ENCODE results near the gene NFATC3. TPM values are rescaled to one million over a fixed set of nuclear protein-coding genes. Genes with fewer than 3 reads are reported as not detected.

The NFATC3 gene
- total RNA-seq = 31.8 and 37.1 TPM in 2 replicates

DNA sequence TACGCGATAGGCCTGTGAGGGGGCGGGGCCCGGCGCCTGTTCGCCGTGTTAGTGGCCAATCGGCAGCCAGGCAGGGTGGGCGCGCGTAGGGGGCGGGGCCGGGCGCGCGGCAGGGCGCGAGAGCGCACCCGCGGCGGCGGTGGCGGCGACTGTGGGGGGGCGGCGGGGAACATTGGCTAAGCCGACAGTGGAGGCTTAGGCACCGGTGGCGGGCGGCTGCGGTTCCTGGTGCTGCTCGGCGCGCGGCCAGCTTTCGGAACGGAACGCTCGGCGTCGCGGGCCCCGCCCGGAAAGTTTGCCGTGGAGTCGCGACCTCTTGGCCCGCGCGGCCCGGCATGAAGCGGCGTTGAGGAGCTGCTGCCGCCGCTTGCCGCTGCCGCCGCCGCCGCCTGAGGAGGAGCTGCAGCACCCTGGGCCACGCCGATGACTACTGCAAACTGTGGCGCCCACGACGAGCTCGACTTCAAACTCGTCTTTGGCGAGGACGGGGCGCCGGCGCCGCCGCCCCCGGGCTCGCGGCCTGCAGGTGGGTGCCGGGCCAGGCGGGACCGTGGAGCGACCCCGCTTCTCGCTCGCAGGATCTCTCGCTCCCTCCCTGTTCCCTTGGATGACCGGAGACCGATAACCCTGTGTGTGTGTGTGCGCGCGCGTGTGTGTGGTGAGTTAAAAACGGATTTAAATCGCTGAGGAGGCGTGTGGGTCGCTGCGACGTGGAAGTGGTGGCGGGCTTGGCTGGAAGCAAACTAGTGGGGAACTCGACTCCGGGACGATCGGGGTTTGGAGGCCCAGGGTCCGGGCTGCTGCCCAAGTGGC lies at the start of gene NFATC3:
Gene NFATC3, plus strand, starts transcription at position 112 of the 813 bp plus-strand sequence. Its CDS starts 312 bp downstream, at position 424.

DNA sequence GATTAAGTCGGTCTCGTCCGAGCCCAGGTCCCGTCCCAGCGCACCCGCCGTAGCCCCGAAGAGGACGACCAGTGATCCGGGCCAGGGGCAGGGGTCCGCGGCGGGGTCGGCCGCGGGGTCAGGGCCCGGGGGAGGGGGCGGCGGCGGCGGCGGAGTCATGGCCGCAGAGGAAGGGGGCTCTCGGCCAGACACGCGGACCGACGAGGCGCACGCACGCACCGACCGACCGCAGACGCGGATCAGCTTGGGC lies 150.6 kb downstream of the NFATC3 start, which contains the start of gene ESRP2:
Gene ESRP2, minus strand, starts transcription at position 241 of the 250 bp plus-strand sequence. Its CDS starts 82 bp downstream, at position 159.

DNA sequence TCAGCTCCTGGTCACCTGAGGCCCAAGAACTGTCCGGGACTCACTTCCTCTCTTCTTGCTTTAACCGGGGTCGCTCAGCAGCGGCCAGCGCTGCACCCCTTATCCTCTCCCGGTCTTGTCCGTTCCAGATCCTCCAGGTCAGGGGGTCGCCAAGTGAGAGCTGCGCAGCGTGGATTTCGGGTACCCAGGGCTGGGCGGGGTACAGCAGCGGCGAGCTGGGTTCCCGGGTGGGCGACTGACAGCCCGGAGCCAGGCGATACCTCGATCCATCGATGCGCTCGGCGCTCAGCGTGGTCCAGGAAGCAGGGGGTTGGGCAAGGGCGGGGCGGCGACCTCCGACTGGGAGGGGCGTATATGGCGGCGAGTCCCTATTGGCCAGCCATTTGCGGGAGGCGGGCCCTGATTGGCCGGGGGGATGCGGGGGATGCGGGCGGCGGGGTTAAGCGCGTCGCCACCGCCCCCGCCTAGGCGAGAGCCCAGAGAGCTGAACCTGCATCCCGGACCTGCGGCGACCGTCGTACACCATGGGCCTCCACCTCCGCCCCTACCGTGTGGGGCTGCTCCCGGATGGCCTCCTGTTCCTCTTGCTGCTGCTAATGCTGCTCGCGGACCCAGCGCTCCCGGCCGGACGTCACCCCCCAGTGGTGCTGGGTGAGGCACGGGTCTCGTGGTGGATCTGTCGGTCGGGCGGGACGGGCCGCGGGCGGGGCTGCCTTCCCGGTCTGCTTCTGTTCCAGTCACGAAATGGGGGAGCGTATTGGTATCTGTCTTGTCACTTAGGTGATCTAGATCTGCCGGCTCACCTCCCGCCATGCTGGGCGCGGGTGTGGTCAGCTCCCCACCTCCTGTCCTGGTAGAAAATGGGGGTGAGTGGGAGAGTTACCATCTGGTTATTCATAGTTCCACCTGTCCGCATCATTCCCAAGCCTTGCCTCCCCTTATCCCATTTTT lies 160.0 kb downstream of the NFATC3 start, which contains the start of gene PLA2G15:
Gene PLA2G15, plus strand, starts transcription at position 471 of the 951 bp plus-strand sequence. Its CDS starts 54 bp downstream, at position 525.

DNA sequence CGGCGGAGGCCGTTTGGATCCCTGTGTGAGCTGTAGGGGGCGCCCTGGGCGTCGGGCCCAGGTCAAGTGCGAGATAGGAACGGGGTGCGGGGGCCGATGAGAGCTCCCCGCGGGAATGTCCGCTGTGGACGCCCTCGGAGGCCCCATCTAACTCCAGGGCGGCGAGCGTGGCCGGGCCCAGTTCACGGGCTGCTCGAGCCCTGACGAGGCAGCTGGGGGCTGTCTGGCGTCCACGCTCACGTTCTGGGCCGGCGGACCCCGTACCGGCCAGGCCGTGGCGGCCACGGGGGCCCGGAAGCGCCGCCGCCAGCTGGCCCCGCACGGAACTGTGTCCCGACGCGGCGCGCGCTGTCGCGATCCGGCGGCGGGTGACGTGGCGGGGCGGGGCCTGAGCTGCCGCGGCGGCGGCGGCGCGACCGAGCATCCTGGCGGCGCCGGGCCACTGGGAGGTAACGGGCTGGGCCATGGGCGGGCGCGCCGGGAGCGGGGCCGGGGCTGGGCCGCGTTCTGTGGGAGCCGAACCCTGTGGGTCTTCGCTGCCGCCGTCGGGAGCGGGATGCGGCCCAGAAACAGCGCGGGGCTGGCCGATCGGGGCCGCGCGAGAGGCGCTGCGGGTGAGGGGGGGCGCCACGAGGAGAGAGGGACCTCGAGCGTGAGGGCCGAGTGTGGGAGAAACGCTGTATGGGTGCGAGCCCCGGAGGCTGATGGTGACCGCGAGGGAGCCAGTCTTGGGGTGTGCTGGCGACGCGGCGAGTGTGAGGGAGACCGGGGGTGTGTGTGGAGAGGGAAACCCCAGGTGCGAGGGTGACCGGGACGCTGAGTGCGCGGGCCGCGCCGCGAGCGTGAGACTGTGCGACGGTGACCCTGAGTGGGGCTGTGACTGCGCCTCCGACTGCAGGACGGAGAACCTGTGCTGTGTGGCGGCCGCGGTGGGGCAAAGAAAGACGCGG lies 179.2 kb downstream of the NFATC3 start, which contains the start of gene SLC7A6:
Gene SLC7A6, plus strand, starts transcription at position 399 of the 950 bp plus-strand sequence. CDS start 10,201 bp downstream, outside the sequence.

Small RNAs within 50 kb of the gene (small RNA-seq; reads per million reads assigned to genes)
- not detected for gene RF00019
- gene RF00554 = not detected

Other genes with a start within 250 kb of the NFATC3 start
- 23.9 and 33.0 TPM in 2 replicates for gene THAP11, start 243.1 kb upstream of the NFATC3 start, total RNA-seq
- gene NUTF2, start 238.4 kb upstream of the NFATC3 start, total RNA-seq = 282 and 381 TPM in 2 replicates
- 66.3 and 117 TPM in 2 replicates for gene CENPT, start 237.7 kb upstream of the NFATC3 start, total RNA-seq
- 69.5 and 70.3 TPM in 2 replicates for gene EDC4, start 212.3 kb upstream of the NFATC3 start, total RNA-seq
- gene NRN1L, start 200.5 kb upstream of the NFATC3 start, total RNA-seq = 0.54 and 0.79 TPM in 2 replicates
- 18.5 and 21.7 TPM in 2 replicates for gene PSKH1, start 192.1 kb upstream of the NFATC3 start, total RNA-seq
- gene CTRL, start 153.5 kb upstream of the NFATC3 start, total RNA-seq = 0.65 and 0.79 TPM in 2 replicates
- gene PSMB10, start 148.5 kb upstream of the NFATC3 start, total RNA-seq = 22.9 and 23.2 TPM in 2 replicates
- 15.7 and 17.6 TPM in 2 replicates for gene LCAT, start 141.2 kb upstream of the NFATC3 start, total RNA-seq
- gene SLC12A4, start 116.7 kb upstream of the NFATC3 start, total RNA-seq = 121 and 147 TPM in 2 replicates
- not detected in 2 replicates for gene DPEP3, start 104.9 kb upstream of the NFATC3 start, total RNA-seq
- not detected in 2 replicates for gene DPEP2, start 85.9 kb upstream of the NFATC3 start, total RNA-seq
- gene DPEP2NB, start 69.5 kb upstream of the NFATC3 start, total RNA-seq = not detected in 2 replicates
- gene DDX28, start 62.1 kb upstream of the NFATC3 start, total RNA-seq = 10.2 and 11.7 TPM in 2 replicates
- 15.7 and 22.2 TPM in 2 replicates for gene DUS2, start 62.1 kb upstream of the NFATC3 start, total RNA-seq
- 5.9 and 8.8 TPM in 2 replicates for gene ESRP2, start 150.8 kb downstream of the NFATC3 start, total RNA-seq
- gene PLA2G15, start 160.0 kb downstream of the NFATC3 start, total RNA-seq = 7.9 and 16.8 TPM in 2 replicates
- gene SLC7A6, start 179.2 kb downstream of the NFATC3 start, total RNA-seq = 16.1 and 44.9 TPM in 2 replicates
- gene SLC7A6OS, start 225.6 kb downstream of the NFATC3 start, total RNA-seq = 12.0 and 13.7 TPM in 2 replicates
- gene PRMT7, start 225.6 kb downstream of the NFATC3 start, total RNA-seq = 34.3 and 39.3 TPM in 2 replicates